ENCODE data around the gene RAPGEF2.

RAPGEF2 gene

GRCh38 chr4:159126716-159127115 is 23.8 kb downstream of the RAPGEF2 start:
- H3K4me3 Mint-ChIP-seq: no peak overlapping the region
- no peaks in the 10 kb centered on the region for H3K27me3 Mint-ChIP-seq (ENCODE audit: low read depth)
- peaks cover 4% of the 10 kb centered on the region for H3K36me3 Mint-ChIP-seq (ENCODE audit: low read depth)
- no peaks in the 10 kb centered on the region for H3K9me3 Mint-ChIP-seq
- no peak for TF ChIP-seq CTCF (IDR thresholded peaks at IDR 0.05; ENCODE audit: unreplicated experiment in 3 of 3)
- no peak overlapping the region for H3K27ac Mint-ChIP-seq
- H3K4me1 Mint-ChIP-seq: no peaks in the 10 kb centered on the region

- no peak overlapping the region for H3K4me3 Mint-ChIP-seq
- TF ChIP-seq CTCF (IDR thresholded peaks at IDR 0.05; ENCODE audit: unreplicated experiment in 3 of 3): no peak
- H3K27ac Mint-ChIP-seq: no peak overlapping the region
- no peaks in the 10 kb centered on the region for H3K4me1 Mint-ChIP-seq
- no peaks in the 10 kb centered on the region for H3K27me3 Mint-ChIP-seq (ENCODE audit: low read depth)
- peaks cover 4% of the 10 kb centered on the region for H3K36me3 Mint-ChIP-seq (ENCODE audit: low read depth)
- no peaks in the 10 kb centered on the region for H3K9me3 Mint-ChIP-seq
These were observed 25.1 kb downstream of the RAPGEF2 start for GRCh38 chr4:159127745-159128518.

- no peak overlapping the region for H3K27ac Mint-ChIP-seq
- no peak overlapping the region for H3K4me3 Mint-ChIP-seq
- no peaks in the 10 kb centered on the region for H3K9me3 Mint-ChIP-seq
- no peaks in the 10 kb centered on the region for H3K4me1 Mint-ChIP-seq
- no peak for TF ChIP-seq CTCF (IDR thresholded peaks at IDR 0.05; ENCODE audit: unreplicated experiment in 3 of 3)
- peaks cover 7% of the 10 kb centered on the region for H3K36me3 Mint-ChIP-seq (ENCODE audit: low read depth)
- H3K27me3 Mint-ChIP-seq (ENCODE audit: low read depth): no peaks in the 10 kb centered on the region
These were observed 27.1 kb downstream of the RAPGEF2 start for GRCh38 chr4:159129814-159130550.

- Mint-ChIP-seq H3K4me1 (no peaks in the 10 kb centered on the region), H3K4me3 (no peak overlapping the region), H3K27me3 (ENCODE audit: low read depth) (no peaks in the 10 kb centered on the region), H3K27ac (no peak overlapping the region), H3K9me3 (no peaks in the 10 kb centered on the region), H3K36me3 (ENCODE audit: low read depth) (peaks cover 7% of the 10 kb centered on the region)
- TF ChIP-seq CTCF (IDR thresholded peaks at IDR 0.05; ENCODE audit: unreplicated experiment in 3 of 3): no peak
These were observed 28.7 kb downstream of the RAPGEF2 start for GRCh38 chr4:159131564-159131963.

GRCh38 chr4:159134429-159134828 is 31.6 kb downstream of the RAPGEF2 start:
- Mint-ChIP-seq H3K27me3 (ENCODE audit: low read depth) (no peaks in the 10 kb centered on the region), H3K9me3 (no peaks in the 10 kb centered on the region), H3K4me1 (no peaks in the 10 kb centered on the region), H3K36me3 (ENCODE audit: low read depth) (peaks cover 7% of the 10 kb centered on the region), H3K4me3 (no peak overlapping the region), H3K27ac (no peak overlapping the region)
- TF ChIP-seq CTCF (IDR thresholded peaks at IDR 0.05; ENCODE audit: unreplicated experiment in 3 of 3): no peak
